ENCODE results near the gene TRPM5.

- TF ChIP-seq, protein P1, sequence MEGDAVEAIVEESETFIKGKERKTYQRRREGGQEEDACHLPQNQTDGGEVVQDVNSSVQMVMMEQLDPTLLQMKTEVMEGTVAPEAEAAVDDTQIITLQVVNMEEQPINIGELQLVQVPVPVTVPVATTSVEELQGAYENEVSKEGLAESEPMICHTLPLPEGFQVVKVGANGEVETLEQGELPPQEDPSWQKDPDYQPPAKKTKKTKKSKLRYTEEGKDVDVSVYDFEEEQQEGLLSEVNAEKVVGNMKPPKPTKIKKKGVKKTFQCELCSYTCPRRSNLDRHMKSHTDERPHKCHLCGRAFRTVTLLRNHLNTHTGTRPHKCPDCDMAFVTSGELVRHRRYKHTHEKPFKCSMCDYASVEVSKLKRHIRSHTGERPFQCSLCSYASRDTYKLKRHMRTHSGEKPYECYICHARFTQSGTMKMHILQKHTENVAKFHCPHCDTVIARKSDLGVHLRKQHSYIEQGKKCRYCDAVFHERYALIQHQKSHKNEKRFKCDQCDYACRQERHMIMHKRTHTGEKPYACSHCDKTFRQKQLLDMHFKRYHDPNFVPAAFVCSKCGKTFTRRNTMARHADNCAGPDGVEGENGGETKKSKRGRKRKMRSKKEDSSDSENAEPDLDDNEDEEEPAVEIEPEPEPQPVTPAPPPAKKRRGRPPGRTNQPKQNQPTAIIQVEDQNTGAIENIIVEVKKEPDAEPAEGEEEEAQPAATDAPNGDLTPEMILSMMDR (IDR thresholded peaks at IDR 0.05) = no peak
- TF ChIP-seq EP300 (IDR thresholded peaks at IDR 0.05; ENCODE audit: low read depth) = no peak
- no peak for TF ChIP-seq POLR2AphosphoS5 (IDR thresholded peaks at IDR 0.05)
These were observed 1.6 kb upstream of the TRPM5 start for GRCh38 chr11:2445746-2446551.

Data from transverse colon (tissue), 4 donors.